DND-41 (cell line): Measurements from ENCODE around the gene LMO7.

Source experiments
- CTCF ChIP-seq: IDR thresholded peaks from 2 replicates; pipeline ENCODE4 v1.5.1; 2012; ENCODE audit warnings: borderline replicate concordance, low read length, moderate library complexity, mild to moderate bottlenecking; ENCODE audit not compliant: poor library complexity, severe bottlenecking; ENCODE audit errors: extremely low read depth
- EZH2 ChIP-seq: IDR thresholded peaks from 3 replicates; pipeline ENCODE4 v1.6.1; 2012; ENCODE audit warnings: borderline replicate concordance, low read depth, mild to moderate bottlenecking, moderate library complexity, low read length, inconsistent platforms; ENCODE audit not compliant: severe bottlenecking

- TF ChIP-seq CTCF (no peak), EZH2 (no peak)
Observed at GRCh38 chr13:75832812-75833211, 196.7 kb downstream of the LMO7 start.
